DND-41 (cell line): ENCODE data around the gene P2RY2.

Experiments
- CTCF ChIP-seq: IDR thresholded peaks from 2 replicates; pipeline ENCODE4 v1.5.1; 2012; ENCODE audit warnings: borderline replicate concordance, low read length, moderate library complexity, mild to moderate bottlenecking; ENCODE audit not compliant: poor library complexity, severe bottlenecking; ENCODE audit errors: extremely low read depth
- EZH2 ChIP-seq: IDR thresholded peaks from 3 replicates; pipeline ENCODE4 v1.6.1; 2012; ENCODE audit warnings: borderline replicate concordance, low read depth, mild to moderate bottlenecking, moderate library complexity, low read length, inconsistent platforms; ENCODE audit not compliant: severe bottlenecking

- TF ChIP-seq CTCF (no peak), EZH2 (no peak)
Measured at GRCh38 chr11:73203322-73203721, 14.8 kb upstream of the P2RY2 start.
